Muscle layer of duodenum (tissue), 2 donors: Measurements from ENCODE around the gene ACADS.

Experiments used
- H3K27ac ChIP-seq: one replicate; pipeline ENCODE4 v1.7.0; 2013; ENCODE audit warnings: mild to moderate bottlenecking, low read length
- H3K27me3 ChIP-seq: one replicate; pipeline ENCODE4 v1.7.0; 2013; ENCODE audit warnings: low read depth, mild to moderate bottlenecking, control low read depth, low read length
- H3K36me3 ChIP-seq, 2 donors: one replicate each; pipeline ENCODE4 v1.7.0; 2013; ENCODE audit warnings: low read length in 2 of 2, control low read depth in 1 of 2, mild to moderate bottlenecking in 1 of 2; ENCODE audit not compliant: insufficient read depth in 2 of 2, control insufficient read depth in 1 of 2
- H3K4me1 ChIP-seq, 2 donors: one replicate each; pipeline ENCODE4 v1.7.0; 2013; ENCODE audit warnings: low read length in 2 of 2, mild to moderate bottlenecking in 2 of 2, control low read depth in 1 of 2, moderate library complexity in 1 of 2; ENCODE audit not compliant: insufficient read depth in 2 of 2, control insufficient read depth in 1 of 2
- H3K4me3 ChIP-seq, 2 donors: one replicate each; pipeline ENCODE4 v1.7.0; 2013; ENCODE audit warnings: low read length in 2 of 2, low read depth in 1 of 2, mild to moderate bottlenecking in 1 of 2
- H3K9me3 ChIP-seq, 2 donors: one replicate each; pipeline ENCODE4 v1.7.0; 2013; ENCODE audit warnings: low read length in 2 of 2, control low read depth in 1 of 2, mild to moderate bottlenecking in 1 of 2; ENCODE audit not compliant: control insufficient read depth in 1 of 2
- donor health status: healthy.

Gene ACADS

DNA sequence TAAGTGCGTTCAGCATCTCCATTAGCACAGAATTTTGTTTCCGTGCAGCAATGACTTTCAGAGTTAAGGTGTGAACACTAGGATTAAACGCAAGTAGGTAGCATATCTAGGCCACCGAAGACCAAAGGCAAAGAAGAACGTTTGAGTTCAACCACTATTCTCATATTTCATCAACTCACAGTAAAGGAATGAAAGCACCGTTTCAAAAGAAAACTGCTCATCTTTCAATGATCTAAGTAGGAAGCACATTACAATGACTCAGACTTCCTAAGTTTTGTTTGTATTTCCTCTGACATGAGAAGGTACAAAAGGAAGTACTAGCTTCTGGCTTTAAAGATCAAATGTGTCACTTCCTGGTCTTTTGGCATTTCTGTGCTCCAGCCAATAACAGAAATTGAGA lies 57.6 kb downstream of the ACADS start:
- H3K36me3 ChIP-seq = peaks cover 22 to 31% of the 10 kb centered on the region in 2 donors
- no peak overlapping the region for H3K4me3 ChIP-seq
- H3K9me3 ChIP-seq = no peaks in the 10 kb centered on the region
- peak overlapping the region; percentile 49 for H3K27ac ChIP-seq
- H3K27me3 ChIP-seq = no peaks in the 10 kb centered on the region
- H3K4me1 ChIP-seq = no peaks in the 10 kb centered on the region

DNA sequence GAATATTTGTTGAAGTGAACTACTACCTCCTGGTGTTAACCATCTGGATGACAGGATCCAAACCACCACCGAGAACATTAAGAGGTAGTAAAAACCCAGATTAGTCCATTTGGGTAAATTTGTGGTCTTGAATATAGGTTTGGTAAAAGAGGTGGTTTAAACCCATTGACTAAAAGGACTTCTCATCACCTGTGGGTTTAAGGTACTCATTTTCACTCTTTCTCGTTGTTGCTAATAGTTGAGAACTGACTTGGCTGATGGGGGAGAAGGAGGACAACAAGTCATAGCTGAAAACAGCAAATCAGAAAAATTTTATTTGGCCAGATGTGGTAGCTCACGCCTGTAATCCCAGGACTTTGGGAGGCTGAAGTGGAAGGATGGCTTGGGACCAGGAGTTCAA lies 59.2 kb downstream of the ACADS start:
- H3K9me3 ChIP-seq = no peaks in the 10 kb centered on the region
- H3K4me1 ChIP-seq = no peaks in the 10 kb centered on the region
- no peak overlapping the region for H3K4me3 ChIP-seq
- H3K36me3 ChIP-seq = peaks cover 16 to 35% of the 10 kb centered on the region in 2 donors
- H3K27ac ChIP-seq = no peak overlapping the region
- no peaks in the 10 kb centered on the region for H3K27me3 ChIP-seq

DNA sequence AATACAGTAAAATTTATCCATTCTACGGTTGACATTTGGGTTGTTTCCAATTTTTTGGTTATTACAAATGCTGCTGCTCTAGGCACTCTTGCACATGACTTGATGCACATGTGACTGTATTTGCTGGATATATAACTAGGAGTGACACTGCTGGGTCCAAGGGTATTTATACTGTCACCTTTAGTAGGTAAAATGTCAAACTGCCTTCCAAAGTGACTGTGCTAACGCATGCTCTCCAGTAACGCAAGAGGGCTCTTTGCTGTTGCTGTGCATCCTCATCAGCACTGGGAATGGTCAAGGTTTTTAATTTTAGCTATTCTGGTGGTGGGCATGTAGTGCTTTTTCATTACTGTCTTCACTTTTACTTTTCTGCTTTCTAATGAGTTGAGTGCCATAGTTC lies 62.3 kb downstream of the ACADS start:
- no peaks in the 10 kb centered on the region for H3K4me1 ChIP-seq
- no peaks in the 10 kb centered on the region for H3K9me3 ChIP-seq
- H3K4me3 ChIP-seq = no peak overlapping the region
- H3K27ac ChIP-seq = no peak overlapping the region
- no peaks in the 10 kb centered on the region for H3K27me3 ChIP-seq
- peaks cover 11 to 19% of the 10 kb centered on the region in 2 donors for H3K36me3 ChIP-seq
